Measurements from ENCODE around the gene LAMTOR2.

- no peak for TF ChIP-seq CTCF (IDR thresholded peaks at IDR 0.05)
- TF ChIP-seq POLR2A (IDR thresholded peaks at IDR 0.05), result no peak
Measured at GRCh38 chr1:156091610-156092009, 37.0 kb downstream of the LAMTOR2 start.

Data from thyroid gland (tissue), 4 donors.